ENCODE measurements around the gene BAIAP2L1. TPM values are rescaled to one million over a fixed set of nuclear protein-coding genes. Genes with fewer than 3 reads are reported as not detected.

The BAIAP2L1 gene
- total RNA-seq, 1 donor from 2014 or later, result 2.1 TPM

GRCh38 chr7:98404840-98405239 lies 4.0 kb upstream of the BAIAP2L1 start:
- Histone ChIP-seq H3K27me3 (ENCODE audit: low read depth) (peaks cover 42% of the 10 kb centered on the region), H3K9me3 (replicated peaks) (no peaks in the 10 kb centered on the region), H3K36me3 (no peaks in the 10 kb centered on the region), H3K4me3 (no peak overlapping the region), H3K27ac (replicated peaks) (no peak overlapping the region), H3K4me1 (peaks cover 13% of the 10 kb centered on the region)
- no peak for TF ChIP-seq CTCF (IDR thresholded peaks at IDR 0.05; ENCODE audit: borderline replicate concordance)
- intact Hi-C loops (cut with micrococcal nuclease), result loop anchor here (10.0 kb wide), 1 partner anchor 110 kb away; no protein-coding TSS in a partner anchor
- no peak for DNase-seq

GRCh38 chr7:98399890-98400541 lies 874 bp downstream of the BAIAP2L1 start:
- Histone ChIP-seq H3K27ac (replicated peaks) (no peak overlapping the region), H3K4me3 (peak overlapping the region; percentile 82), H3K36me3 (no peaks in the 10 kb centered on the region), H3K9me3 (replicated peaks) (no peaks in the 10 kb centered on the region), H3K4me1 (peaks cover 16% of the 10 kb centered on the region), H3K27me3 (ENCODE audit: low read depth) (peaks cover 41% of the 10 kb centered on the region)
- no peak for DNase-seq
- intact Hi-C loops (cut with micrococcal nuclease), result loop anchor here (10.0 kb wide), 1 partner anchor 105 kb away; no protein-coding TSS in a partner anchor
- no peak for TF ChIP-seq CTCF (IDR thresholded peaks at IDR 0.05; ENCODE audit: borderline replicate concordance)

- H3K4me3 ChIP-seq, result peak overlapping the region; percentile 30
- TF ChIP-seq CTCF (IDR thresholded peaks at IDR 0.05; ENCODE audit: borderline replicate concordance), result no peak
- no peak for DNase-seq
- intact Hi-C loops (cut with micrococcal nuclease), result no loop called here
- H3K9me3 ChIP-seq (replicated peaks), result no peaks in the 10 kb centered on the region
- H3K27me3 ChIP-seq (ENCODE audit: low read depth), result peaks cover 35% of the 10 kb centered on the region
- H3K36me3 ChIP-seq, result no peaks in the 10 kb centered on the region
- peaks cover 16% of the 10 kb centered on the region for H3K4me1 ChIP-seq
- no peak overlapping the region for H3K27ac ChIP-seq (replicated peaks)
These were observed 1.4 kb downstream of the BAIAP2L1 start for GRCh38 chr7:98399462-98399861.

- Histone ChIP-seq H3K9me3 (replicated peaks) (no peaks in the 10 kb centered on the region), H3K27me3 (ENCODE audit: low read depth) (peaks cover 32% of the 10 kb centered on the region), H3K27ac (replicated peaks) (no peak overlapping the region), H3K36me3 (no peaks in the 10 kb centered on the region), H3K4me1 (peaks cover 16% of the 10 kb centered on the region), H3K4me3 (no peak overlapping the region)
- no peak for TF ChIP-seq CTCF (IDR thresholded peaks at IDR 0.05; ENCODE audit: borderline replicate concordance)
- intact Hi-C loops (cut with micrococcal nuclease), result no loop called here
- no peak for DNase-seq
These were observed 2.1 kb downstream of the BAIAP2L1 start for GRCh38 chr7:98398567-98399372.

GRCh38 chr7:98396768-98397167 lies 4.1 kb downstream of the BAIAP2L1 start:
- H3K4me1 ChIP-seq, result peaks cover 16% of the 10 kb centered on the region
- TF ChIP-seq CTCF (IDR thresholded peaks at IDR 0.05; ENCODE audit: borderline replicate concordance), result no peak
- no peaks in the 10 kb centered on the region for H3K36me3 ChIP-seq
- H3K27ac ChIP-seq (replicated peaks), result no peak overlapping the region
- DNase-seq, result no peak
- intact Hi-C loops (cut with micrococcal nuclease), result no loop called here
- peaks cover 13% of the 10 kb centered on the region for H3K27me3 ChIP-seq (ENCODE audit: low read depth)
- H3K4me3 ChIP-seq, result no peak overlapping the region
- no peaks in the 10 kb centered on the region for H3K9me3 ChIP-seq (replicated peaks)

Data from left ventricle myocardium inferior (tissue), 1 donor.